Liver (tissue), 9 donors: ENCODE measurements around the gene AHRR. TPM values are rescaled to one million over a fixed set of nuclear protein-coding genes. Genes with fewer than 3 reads are reported as not detected.

Experiments used
- DNase-seq: peaks from one replicate; pipeline ENCODE4 v3.0.0-alpha.2; 2017; ENCODE audit warnings: low spot score
- H3K27ac ChIP-seq, 2 donors: one replicate each; pipeline ENCODE4 v1.7.0; 2013; ENCODE audit warnings: inconsistent platforms in 2 of 2, low read length in 2 of 2, control low read depth in 1 of 2, low read depth in 1 of 2, mild to moderate bottlenecking in 1 of 2
- H3K27me3 ChIP-seq, 4 donors: one replicate each; pipeline versions ENCODE4 v1.6.1 to v1.7.0; 2013; ENCODE audit warnings: low read length in 3 of 4, inconsistent platforms in 1 of 4, mild to moderate bottlenecking in 1 of 4, moderate library complexity in 1 of 4; ENCODE audit not compliant: control insufficient read depth in 4 of 4, insufficient read depth in 4 of 4
- H3K36me3 ChIP-seq, 4 donors: one replicate each; pipeline versions ENCODE4 v1.6.1 to v1.7.0; 2013; ENCODE audit warnings: low read length in 3 of 4, mild to moderate bottlenecking in 3 of 4, low read depth in 1 of 4, moderate library complexity in 1 of 4; ENCODE audit not compliant: control insufficient read depth in 4 of 4, insufficient read depth in 3 of 4
- H3K4me1 ChIP-seq, 4 donors: one replicate each; pipeline versions ENCODE4 v1.6.1 to v1.7.0; 2013; ENCODE audit warnings: low read length in 3 of 4, mild to moderate bottlenecking in 3 of 4, moderate library complexity in 1 of 4; ENCODE audit not compliant: control insufficient read depth in 4 of 4, insufficient read depth in 4 of 4
- H3K4me3 ChIP-seq, 3 donors: one replicate each; pipeline versions ENCODE4 v1.6.1 to v1.7.0; 2013; ENCODE audit warnings: low read length in 3 of 3, control low read depth in 1 of 3, low read depth in 1 of 3, mild to moderate bottlenecking in 1 of 3
- H3K9ac ChIP-seq, 2 donors: one replicate each; pipeline ENCODE4 v1.7.0; 2013; ENCODE audit warnings: low read length in 2 of 2, mild to moderate bottlenecking in 2 of 2, moderate library complexity in 2 of 2, control low read depth in 1 of 2, low read depth in 1 of 2
- H3K9me3 ChIP-seq, 4 donors: one replicate each; pipeline versions ENCODE4 v1.6.1 to v1.7.0; 2013; ENCODE audit warnings: low read length in 3 of 4; ENCODE audit not compliant: control insufficient read depth in 4 of 4
- CTCF ChIP-seq: fragments of 150-350 bp; IDR thresholded peaks from 2 replicates; pipeline ENCODE4 v1.5.1; 2017; ENCODE audit warnings: improper control_type of control experiment, low read depth, low read length; ENCODE audit not compliant: missing input control
- EGR1 ChIP-seq, 2 donors: IDR thresholded peaks; 2 replicates each; pipeline ENCODE4 v1.6.1; 2016 to 2018; ENCODE audit warnings: antibody characterized with exemption in 2 of 2, low read depth in 2 of 2
- FOXA1 ChIP-seq: IDR thresholded peaks from 2 replicates; pipeline ENCODE4 v1.6.1; 2016; ENCODE audit warnings: antibody characterized with exemption
- FOXA2 ChIP-seq: IDR thresholded peaks from 2 replicates; pipeline ENCODE4 v1.6.1; 2016; ENCODE audit warnings: antibody characterized with exemption
- GABPA ChIP-seq, 2 donors: IDR thresholded peaks in 1 of 2; conservative IDR thresholded peaks in 1 of 2; 2 replicates each; pipeline ENCODE4 v1.6.1; 2016; ENCODE audit warnings: antibody characterized with exemption in 2 of 2, mild to moderate bottlenecking in 1 of 2, moderate library complexity in 1 of 2
- HNF4A ChIP-seq, 2 donors: conservative IDR thresholded peaks; 2 replicates each; pipeline ENCODE4 v1.6.1; 2016; ENCODE audit warnings: antibody characterized with exemption in 2 of 2, mild to moderate bottlenecking in 2 of 2
- HNF4G ChIP-seq: IDR thresholded peaks from 2 replicates; pipeline ENCODE4 v1.6.1; 2016; ENCODE audit warnings: antibody characterized with exemption
- JUND ChIP-seq, 2 donors: IDR thresholded peaks; 2 replicates each; pipeline ENCODE4 v1.6.1; 2016; ENCODE audit warnings: antibody characterized with exemption in 2 of 2
- NR2F2 ChIP-seq: IDR thresholded peaks from 2 replicates; pipeline ENCODE4 v1.6.1; 2016; ENCODE audit warnings: antibody characterized with exemption
- RAD21 ChIP-seq, 2 donors: IDR thresholded peaks; 2 replicates each; pipeline ENCODE4 v1.6.1; 2016; ENCODE audit warnings: antibody characterized with exemption in 2 of 2, mild to moderate bottlenecking in 2 of 2
- RXRA ChIP-seq, 2 donors: IDR thresholded peaks; 2 replicates each; pipeline ENCODE4 v1.6.1; 2017 to 2018; ENCODE audit warnings: antibody characterized with exemption in 2 of 2, mild to moderate bottlenecking in 1 of 2
- SP1 ChIP-seq: IDR thresholded peaks from 2 replicates; pipeline ENCODE4 v1.6.1; 2018; ENCODE audit warnings: antibody characterized with exemption, mild to moderate bottlenecking
- TAF1 ChIP-seq: conservative IDR thresholded peaks from 2 replicates; pipeline ENCODE4 v1.6.1; 2016; ENCODE audit warnings: antibody characterized with exemption, mild to moderate bottlenecking
- YY1 ChIP-seq: IDR thresholded peaks from 2 replicates; pipeline ENCODE4 v1.6.1; 2016; ENCODE audit warnings: antibody characterized with exemption, mild to moderate bottlenecking
- WGBS: extraction: QIAGEN DNeasy Blood & Tissue Kit; methylation state at CpG from one replicate; pipeline ENCODE4 v1.1.7; 2013; 5-methylcytosine and 5-hydroxymethylcytosine counted together
- polyA plus RNA-seq, 2 donors: library from polyadenylated mRNA; stranded (reverse) in 1 of 2; unstranded in 1 of 2; fragments of 200-250 nt in 1 of 2; fragments of >200 nt in 1 of 2; fragmentation: Nextera tagmentation in 1 of 2; extraction: Ambion mirVana in 1 of 2; gene quantifications; one replicate each; pipeline versions ENCODE4 v1.2.1 to v1.2.3, GENCODE V29; 2013 to 2015
- total RNA-seq, 2 donors: library from RNA; depleted of rRNA; stranded (reverse); fragments of >200 nt; gene quantifications; one replicate each; pipeline ENCODE4 v1.2.3, GENCODE V29; 2014
- TF ChIP-seq, protein P1 (sequence below): IDR thresholded peaks from 2 replicates; pipeline ENCODE4 v1.6.1; 2016; ENCODE audit warnings: antibody characterized with exemption
- TF ChIP-seq, protein P2 (sequence below): IDR thresholded peaks from 2 replicates; pipeline ENCODE4 v1.6.1; 2016; ENCODE audit warnings: antibody characterized with exemption, mild to moderate bottlenecking
- TF ChIP-seq, protein P3 (sequence below): IDR thresholded peaks from 2 replicates; pipeline ENCODE4 v1.6.1; 2016; ENCODE audit warnings: antibody characterized with exemption
- donor health status: healthy.
- donor health status: healthy.
- donor health status: healthy.
- donor health status: healthy.
- donor health status: healthy.

The AHRR gene
- total and polyA plus RNA-seq, 4 donors: 0.15 to 0.47 (median 0.24) TPM

DNA sequence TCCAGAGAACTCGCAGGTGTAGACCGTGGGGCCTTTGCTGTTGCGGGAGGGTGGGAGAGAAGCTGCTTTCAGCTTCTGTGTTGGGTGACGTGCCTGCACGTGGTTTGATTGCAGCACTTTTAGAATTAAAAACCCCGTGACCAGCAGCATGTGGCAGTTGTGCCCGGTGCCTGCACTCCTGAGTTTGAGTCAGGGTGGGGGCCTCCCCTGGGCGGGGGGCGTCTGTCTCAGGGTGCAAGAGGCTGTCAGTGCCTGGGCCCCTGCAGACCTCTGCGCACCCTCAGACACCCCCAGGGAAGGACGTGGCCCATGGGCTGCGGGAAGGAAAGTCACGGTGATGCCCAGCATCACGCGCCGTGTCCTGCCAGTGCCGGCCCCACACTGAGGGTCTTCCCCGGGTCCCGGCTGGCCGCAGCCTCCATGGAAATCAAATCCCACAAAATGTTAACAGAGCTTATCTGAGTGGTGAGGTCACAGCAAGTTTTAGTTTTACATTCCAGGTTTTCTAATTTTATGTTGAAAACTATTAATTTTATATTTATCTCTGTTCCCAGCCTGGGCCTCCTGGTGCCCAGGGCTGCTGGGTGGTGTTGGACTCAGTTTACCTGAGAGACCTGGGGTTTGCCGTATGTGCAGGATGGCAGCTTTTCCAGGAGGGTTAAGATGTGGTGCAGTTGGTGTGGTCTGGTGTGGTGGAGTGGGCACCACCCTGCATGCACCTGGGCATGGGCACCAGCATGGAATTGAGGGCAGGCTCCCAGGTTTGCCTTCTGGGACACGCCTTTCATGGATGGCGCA is 33.3 kb downstream of the AHRR start:
- no peak for DNase-seq

DNA sequence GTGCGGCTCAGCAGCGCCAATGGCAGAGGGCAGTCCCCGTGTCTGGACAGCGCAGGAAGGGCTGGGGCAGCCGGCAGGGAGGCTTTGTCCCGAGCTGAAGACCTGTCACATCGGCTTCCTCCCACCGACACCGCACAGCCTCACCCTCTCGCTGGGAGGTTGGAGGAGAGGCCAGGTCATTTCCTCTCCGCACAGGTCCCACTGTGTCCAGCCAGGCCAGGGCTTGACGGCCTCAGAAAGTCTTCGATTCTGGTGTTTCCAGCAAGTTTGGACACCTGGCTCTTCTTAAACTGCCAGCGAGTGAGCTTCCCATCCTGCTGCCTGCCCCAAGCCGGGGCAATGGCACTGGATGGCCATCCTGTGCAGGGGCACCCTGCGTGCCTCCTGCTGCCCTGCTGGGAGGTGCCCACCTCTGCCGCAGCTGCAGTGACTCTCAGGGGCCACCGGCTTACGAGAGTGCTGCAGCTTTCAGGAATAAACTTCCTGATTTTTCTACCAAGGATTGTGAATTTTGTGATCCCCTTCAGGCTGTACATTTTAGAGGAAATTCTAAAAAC is 33.9 kb downstream of the AHRR start:
- Histone ChIP-seq H3K27me3 (no peaks in the 10 kb centered on the region), H3K36me3 (no peaks in the 10 kb centered on the region), H3K9me3 (no peaks in the 10 kb centered on the region), H3K9ac (no peak overlapping the region), H3K4me1 (no peaks in the 10 kb centered on the region), H3K4me3 (no peak overlapping the region), H3K27ac (no peak overlapping the region)
- DNase-seq: no peak
- WGBS: 87% methylated on average over 19 of the region's 19 CpGs
- TF ChIP-seq FOXA2: no peak

More for the DNA sequence above, 33.3 kb downstream of the AHRR start:
- Histone ChIP-seq H3K27ac (no peak overlapping the region), H3K4me3 (no peak overlapping the region), H3K9me3 (no peaks in the 10 kb centered on the region), H3K27me3 (no peaks in the 10 kb centered on the region), H3K4me1 (no peaks in the 10 kb centered on the region), H3K36me3 (no peaks in the 10 kb centered on the region), H3K9ac (no peak overlapping the region)
- TF ChIP-seq YY1: no peak
- TF ChIP-seq FOXA1: no peak
- TF ChIP-seq HNF4G: no peak
- TF ChIP-seq, protein P1, sequence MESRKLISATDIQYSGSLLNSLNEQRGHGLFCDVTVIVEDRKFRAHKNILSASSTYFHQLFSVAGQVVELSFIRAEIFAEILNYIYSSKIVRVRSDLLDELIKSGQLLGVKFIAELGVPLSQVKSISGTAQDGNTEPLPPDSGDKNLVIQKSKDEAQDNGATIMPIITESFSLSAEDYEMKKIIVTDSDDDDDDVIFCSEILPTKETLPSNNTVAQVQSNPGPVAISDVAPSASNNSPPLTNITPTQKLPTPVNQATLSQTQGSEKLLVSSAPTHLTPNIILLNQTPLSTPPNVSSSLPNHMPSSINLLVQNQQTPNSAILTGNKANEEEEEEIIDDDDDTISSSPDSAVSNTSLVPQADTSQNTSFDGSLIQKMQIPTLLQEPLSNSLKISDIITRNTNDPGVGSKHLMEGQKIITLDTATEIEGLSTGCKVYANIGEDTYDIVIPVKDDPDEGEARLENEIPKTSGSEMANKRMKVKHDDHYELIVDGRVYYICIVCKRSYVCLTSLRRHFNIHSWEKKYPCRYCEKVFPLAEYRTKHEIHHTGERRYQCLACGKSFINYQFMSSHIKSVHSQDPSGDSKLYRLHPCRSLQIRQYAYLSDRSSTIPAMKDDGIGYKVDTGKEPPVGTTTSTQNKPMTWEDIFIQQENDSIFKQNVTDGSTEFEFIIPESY: no peak
- TF ChIP-seq JUND (IDR thresholded peaks at IDR 0.05): no peak
- no peak for TF ChIP-seq SP1
- no peak for TF ChIP-seq FOXA2
- 87% methylated on average over 23 of the region's 23 CpGs for WGBS

DNA sequence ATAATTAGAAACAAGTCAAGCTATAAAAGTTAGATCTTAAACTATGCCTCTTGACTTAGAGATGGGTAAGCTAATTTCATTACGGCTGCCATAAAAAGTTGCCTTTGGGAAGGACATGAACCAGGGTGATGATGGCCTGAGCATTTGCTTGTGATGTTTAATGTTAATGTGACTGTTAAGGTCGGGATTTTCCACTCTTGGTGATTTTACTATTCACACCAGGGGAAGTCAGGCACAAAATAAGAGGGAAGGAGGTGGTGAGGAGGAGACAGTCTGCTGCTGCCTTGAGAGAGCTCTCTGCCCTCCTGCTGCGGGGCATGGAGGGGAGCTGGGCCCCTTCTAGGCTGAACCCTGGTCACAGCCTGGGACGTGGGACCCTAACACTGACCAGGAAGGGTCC is 34.4 kb downstream of the AHRR start:
- 87% methylated on average over 4 of the region's 4 CpGs for WGBS
- H3K27me3 ChIP-seq: no peaks in the 10 kb centered on the region
- no peak overlapping the region for H3K4me3 ChIP-seq
- H3K9me3 ChIP-seq: no peaks in the 10 kb centered on the region
- no peak overlapping the region for H3K9ac ChIP-seq
- H3K4me1 ChIP-seq: no peaks in the 10 kb centered on the region
- no peaks in the 10 kb centered on the region for H3K36me3 ChIP-seq
- TF ChIP-seq EGR1 (IDR thresholded peaks at IDR 0.05; ENCODE audit: low read depth in 2 of 2) (no peak), HNF4G (no peak), RXRA (IDR thresholded peaks at IDR 0.05) (no peak), TAF1 (no peak), HNF4A (conservative IDR thresholded peaks at IDR 0.05) (no peak), JUND (IDR thresholded peaks at IDR 0.05) (no peak), SP1 (no peak), NR2F2 (no peak), CTCF (no peak), RAD21 (IDR thresholded peaks at IDR 0.05) (no peak), FOXA1 (no peak), GABPA (IDR thresholded peaks at IDR 0.05 in 1 of 2, conservative IDR thresholded peaks at IDR 0.05 in 1 of 2) (no peak), YY1 (no peak)
- TF ChIP-seq, protein P2, sequence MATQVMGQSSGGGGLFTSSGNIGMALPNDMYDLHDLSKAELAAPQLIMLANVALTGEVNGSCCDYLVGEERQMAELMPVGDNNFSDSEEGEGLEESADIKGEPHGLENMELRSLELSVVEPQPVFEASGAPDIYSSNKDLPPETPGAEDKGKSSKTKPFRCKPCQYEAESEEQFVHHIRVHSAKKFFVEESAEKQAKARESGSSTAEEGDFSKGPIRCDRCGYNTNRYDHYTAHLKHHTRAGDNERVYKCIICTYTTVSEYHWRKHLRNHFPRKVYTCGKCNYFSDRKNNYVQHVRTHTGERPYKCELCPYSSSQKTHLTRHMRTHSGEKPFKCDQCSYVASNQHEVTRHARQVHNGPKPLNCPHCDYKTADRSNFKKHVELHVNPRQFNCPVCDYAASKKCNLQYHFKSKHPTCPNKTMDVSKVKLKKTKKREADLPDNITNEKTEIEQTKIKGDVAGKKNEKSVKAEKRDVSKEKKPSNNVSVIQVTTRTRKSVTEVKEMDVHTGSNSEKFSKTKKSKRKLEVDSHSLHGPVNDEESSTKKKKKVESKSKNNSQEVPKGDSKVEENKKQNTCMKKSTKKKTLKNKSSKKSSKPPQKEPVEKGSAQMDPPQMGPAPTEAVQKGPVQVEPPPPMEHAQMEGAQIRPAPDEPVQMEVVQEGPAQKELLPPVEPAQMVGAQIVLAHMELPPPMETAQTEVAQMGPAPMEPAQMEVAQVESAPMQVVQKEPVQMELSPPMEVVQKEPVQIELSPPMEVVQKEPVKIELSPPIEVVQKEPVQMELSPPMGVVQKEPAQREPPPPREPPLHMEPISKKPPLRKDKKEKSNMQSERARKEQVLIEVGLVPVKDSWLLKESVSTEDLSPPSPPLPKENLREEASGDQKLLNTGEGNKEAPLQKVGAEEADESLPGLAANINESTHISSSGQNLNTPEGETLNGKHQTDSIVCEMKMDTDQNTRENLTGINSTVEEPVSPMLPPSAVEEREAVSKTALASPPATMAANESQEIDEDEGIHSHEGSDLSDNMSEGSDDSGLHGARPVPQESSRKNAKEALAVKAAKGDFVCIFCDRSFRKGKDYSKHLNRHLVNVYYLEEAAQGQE: no peak
- TF ChIP-seq, protein P3, sequence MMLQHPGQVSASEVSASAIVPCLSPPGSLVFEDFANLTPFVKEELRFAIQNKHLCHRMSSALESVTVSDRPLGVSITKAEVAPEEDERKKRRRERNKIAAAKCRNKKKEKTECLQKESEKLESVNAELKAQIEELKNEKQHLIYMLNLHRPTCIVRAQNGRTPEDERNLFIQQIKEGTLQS: no peak
- TF ChIP-seq, protein P1: no peak
- DNase-seq: no peak
- no peak overlapping the region for H3K27ac ChIP-seq
